ENCODE results near the gene RTN4RL2. TPM values are rescaled to one million over a fixed set of nuclear protein-coding genes. Genes with fewer than 3 reads are reported as not detected.

The RTN4RL2 gene
- total and polyA plus RNA-seq, 10 of the 15 experiments (the other 5 are each of a cell fraction or from before 2014, with no cell fraction given) = 0.14 to 1.1 (median 0.52) TPM; not detected in 4

DNA sequence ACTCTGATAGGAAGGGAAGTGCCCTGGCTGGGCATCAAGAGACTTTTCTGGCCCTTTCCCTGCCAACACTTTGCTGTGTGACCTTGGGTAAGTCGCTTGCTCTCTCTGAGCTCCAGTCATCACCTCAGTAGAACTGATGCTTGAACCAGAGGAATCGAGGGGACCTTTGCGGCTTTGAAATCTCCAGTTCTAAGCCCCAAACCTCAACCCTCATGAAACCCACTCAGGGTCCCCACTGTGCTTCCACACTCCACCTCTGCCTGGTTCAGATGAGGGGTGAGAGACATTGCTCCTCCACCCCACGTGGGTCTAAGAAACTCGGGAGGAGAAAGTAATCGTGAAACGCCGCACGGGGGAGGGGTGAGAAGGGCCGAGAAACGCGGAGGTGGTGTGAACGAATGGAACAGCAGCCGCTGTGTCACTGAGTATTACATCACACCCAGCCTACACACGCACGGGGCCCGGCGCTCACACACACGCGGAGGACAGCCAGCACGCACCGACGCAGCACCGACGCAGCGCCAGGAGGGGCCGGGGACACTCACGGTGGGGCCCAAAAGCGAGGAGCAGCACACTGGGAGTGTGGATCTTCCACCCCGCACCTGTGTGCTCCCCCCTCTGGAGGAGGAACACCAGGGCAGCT lies 4.3 kb downstream of the RTN4RL2 start:
- intact Hi-C loops (cut with micrococcal nuclease; ENCODE audit: unreplicated experiment) = no loop called here
- H3K4me2 ChIP-seq (ENCODE audit: control insufficient read depth, insufficient read depth) = no peak overlapping the region
- no peak overlapping the region for H2AFZ ChIP-seq (ENCODE audit: control insufficient read depth, low read depth, low read length)
- 66% methylated on average over 20 of the region's 30 CpGs for WGBS (ENCODE audit: insufficient coverage, insufficient replicate concordance, low lambda C conversion rate, missing lambda C conversion rate)
- no peaks in the 10 kb centered on the region for H3K79me2 ChIP-seq (ENCODE audit: control insufficient read depth, insufficient read depth, low read length)
- CTCF ChIA-PET = interaction anchor here (1.2 to 9.4 kb wide), 3 partner anchors 11 to 16 kb away, joined by 3 to 321 read pairs (median 4); no protein-coding TSS in a partner anchor
- RAD21 ChIA-PET (ENCODE audit: unreplicated experiment) = no interaction called here
- H3K4me3 ChIP-seq = no peak overlapping the region
- H3K36me3 ChIP-seq (ENCODE audit: control insufficient read depth in 2 of 2, insufficient read depth in 2 of 2, low read length in 1 of 2) = no peaks in the 10 kb centered on the region
- FAIRE-seq = no peak
- no peak overlapping the region for H3K9ac ChIP-seq (ENCODE audit: control insufficient read depth, insufficient read depth, low read length)
- SMC1A ChIA-PET (ENCODE audit: uncharacterized antibody, unreplicated experiment) = interaction anchor here (1.4 kb wide), 1 partner anchor 14 kb away, joined by 4 read pairs; no protein-coding TSS in a partner anchor
- no peaks in the 10 kb centered on the region for H4K20me1 ChIP-seq (ENCODE audit: control insufficient read depth, insufficient read depth)
- in situ Hi-C loops (cut with MboI) = no loop called here
- POLR2A ChIA-PET = no interaction called here
- H3K4me1 ChIP-seq (ENCODE audit: control insufficient read depth, insufficient read depth, low read length) = peaks cover 4% of the 10 kb centered on the region
- no peak overlapping the region for H3K27ac ChIP-seq (ENCODE audit: control insufficient read depth, insufficient read depth)
- no TSS peak for BruUV-seq (replicated peaks)
- ATAC-seq = no peak
- peaks cover 2 to 5% of the 10 kb centered on the region in 2 experiments; a peak in 2 of 4 replicates for H3K27me3 ChIP-seq (replicated peaks in 1 of 2; ENCODE audit: control insufficient read depth in 2 of 2, insufficient read depth in 2 of 2, low read length in 1 of 2)
- H3K9me3 ChIP-seq (replicated peaks; ENCODE audit: control insufficient read depth, insufficient read depth, low read length) = no peaks in the 10 kb centered on the region
- DNase-seq (ENCODE audit: low read depth, low spot score) = no peak
- no peak for TF ChIP-seq ZNF592 (IDR thresholded peaks at IDR 0.05)
- TF ChIP-seq BACH1 (IDR thresholded peaks at IDR 0.05; ENCODE audit: borderline replicate concordance) = no peak
- no peak for TF ChIP-seq BCL3 (IDR thresholded peaks at IDR 0.05; ENCODE audit: borderline replicate concordance, insufficient read depth, low read depth, low read length, poor library complexity, severe bottlenecking)
- no peak for TF ChIP-seq CREB1 (IDR thresholded peaks at IDR 0.05; ENCODE audit: low read depth)
- TF ChIP-seq CHD4 (IDR thresholded peaks at IDR 0.05) = no peak
- TF ChIP-seq NFYB (IDR thresholded peaks at IDR 0.05; ENCODE audit: insufficient read depth, low read depth, low read length) = no peak
- no peak for TF ChIP-seq EED (IDR thresholded peaks at IDR 0.05; ENCODE audit: low read depth)
- no peak for TF ChIP-seq NR2C1 (IDR thresholded peaks at IDR 0.05)
- TF ChIP-seq BCLAF1 (IDR thresholded peaks at IDR 0.05) = no peak
- TF ChIP-seq WRNIP1 (IDR thresholded peaks at IDR 0.05; ENCODE audit: borderline replicate concordance, low read depth, low read length) = no peak
- no peak for TF ChIP-seq ZNF384 (IDR thresholded peaks at IDR 0.05; ENCODE audit: borderline replicate concordance, low read depth, low read length)
- TF ChIP-seq ZBED1 (IDR thresholded peaks at IDR 0.05; ENCODE audit: borderline replicate concordance) = no peak
- no peak for TF ChIP-seq GATAD2B (conservative IDR thresholded peaks at IDR 0.05; ENCODE audit: low read depth)
- no peak for TF ChIP-seq IRF5 (IDR thresholded peaks at IDR 0.05; ENCODE audit: borderline replicate concordance)

All from GM12878 (cell line).